Neuronal stem cell (in vitro differentiated cells): ENCODE data around the gene RAMP3.

ENCODE experiments used
- DNase-seq: peaks from one replicate; pipeline ENCODE4 v3.0.0-alpha.2; 2013; ENCODE audit warnings: low spot score
- H2AFZ ChIP-seq: one replicate; pipeline ENCODE4 v1.6.1; 2013; ENCODE audit warnings: mild to moderate bottlenecking, low read length, inconsistent platforms
- H2AK5ac ChIP-seq: 2 replicates; pipeline ENCODE4 v1.6.1; 2013; ENCODE audit warnings: low read depth, mild to moderate bottlenecking, inconsistent platforms, low read length, moderate library complexity, mixed read lengths
- H2BK120ac ChIP-seq: 2 replicates; pipeline ENCODE4 v1.6.1; 2013; ENCODE audit warnings: low read depth, mild to moderate bottlenecking, inconsistent platforms, low read length, moderate library complexity, mixed read lengths
- H2BK12ac ChIP-seq: one replicate; pipeline ENCODE4 v1.6.1; 2013; ENCODE audit warnings: low read length, inconsistent platforms
- H2BK15ac ChIP-seq: 2 replicates; pipeline ENCODE4 v1.6.1; 2013; ENCODE audit warnings: mild to moderate bottlenecking, low read length, inconsistent platforms, mixed read lengths
- H2BK5ac ChIP-seq: one replicate; pipeline ENCODE4 v1.6.1; 2013; ENCODE audit warnings: inconsistent platforms, mild to moderate bottlenecking, low read length, moderate library complexity
- H3K14ac ChIP-seq: one replicate; pipeline ENCODE4 v1.6.1; 2013; ENCODE audit warnings: low read length, inconsistent platforms
- H3K18ac ChIP-seq: 2 replicates; pipeline ENCODE4 v1.6.1; 2013; ENCODE audit warnings: low read length, inconsistent platforms
- H3K23ac ChIP-seq: 2 replicates; pipeline ENCODE4 v1.6.1; 2013; ENCODE audit warnings: low read depth, mild to moderate bottlenecking, mixed read lengths, low read length, inconsistent platforms; ENCODE audit not compliant: poor library complexity
- H3K27ac ChIP-seq: replicated peaks from 3 replicates; pipeline ENCODE4 v1.5.1; 2013; ENCODE audit warnings: low read length, inconsistent platforms
- H3K27me3 ChIP-seq, 3 experiments: 2 replicates each; pipeline ENCODE4 v1.6.1; 2013; ENCODE audit warnings: low read length in 3 of 3, mild to moderate bottlenecking in 2 of 3, inconsistent platforms in 1 of 3, low read depth in 1 of 3, mixed read lengths in 1 of 3, moderate library complexity in 1 of 3; ENCODE audit not compliant: control insufficient read depth in 3 of 3, insufficient read depth in 3 of 3
- H3K36me3 ChIP-seq, 2 donors: replicated peaks in 1 of 2; 2 replicates each; pipeline ENCODE4 v1.6.1; 2013; ENCODE audit warnings: low read length in 2 of 2; ENCODE audit not compliant: control insufficient read depth in 2 of 2, insufficient read depth in 2 of 2
- H3K4ac ChIP-seq: 2 replicates; pipeline ENCODE4 v1.6.1; 2013; ENCODE audit warnings: inconsistent platforms, mild to moderate bottlenecking, low read length, moderate library complexity
- H3K4me1 ChIP-seq, 2 donors: 1 replicate in 1 of 2; 2 replicates in 1 of 2; pipeline ENCODE4 v1.6.1; 2013; ENCODE audit warnings: low read length in 2 of 2, low read depth in 1 of 2; ENCODE audit not compliant: control insufficient read depth in 2 of 2, insufficient read depth in 1 of 2
- H3K4me2 ChIP-seq: one replicate; pipeline ENCODE4 v1.6.1; 2013; ENCODE audit warnings: mild to moderate bottlenecking, low read length, inconsistent platforms; ENCODE audit not compliant: insufficient read depth, poor library complexity, severe bottlenecking
- H3K4me3 ChIP-seq, 2 donors: 2 replicates each; pipeline ENCODE4 v1.5.1; 2013; ENCODE audit warnings: low read length in 2 of 2, mild to moderate bottlenecking in 2 of 2, inconsistent platforms in 1 of 2, moderate library complexity in 1 of 2
- H3K79me1 ChIP-seq: one replicate; pipeline ENCODE4 v1.6.1; 2013; ENCODE audit warnings: low read depth, mild to moderate bottlenecking, inconsistent platforms, low read length, moderate library complexity
- H3K9ac ChIP-seq: one replicate; pipeline ENCODE4 v1.6.1; 2013; ENCODE audit warnings: mild to moderate bottlenecking, low read depth, low read length, inconsistent platforms; ENCODE audit not compliant: poor library complexity
- H3K9me3 ChIP-seq, 2 donors: replicated peaks in 1 of 2; 2 replicates each; pipeline versions ENCODE3 to v1.6.1; 2013; ENCODE audit warnings: low read length in 2 of 2, mild to moderate bottlenecking in 2 of 2, inconsistent platforms in 1 of 2, low read depth in 1 of 2, mixed read lengths in 1 of 2, moderate library complexity in 1 of 2; ENCODE audit not compliant: control insufficient read depth in 2 of 2, insufficient read depth in 1 of 2
- H4K8ac ChIP-seq: one replicate; pipeline ENCODE4 v1.6.1; 2013; ENCODE audit warnings: low read depth, mild to moderate bottlenecking, inconsistent platforms, low read length, moderate library complexity
- H4K91ac ChIP-seq: one replicate; pipeline ENCODE4 v1.6.1; 2013; ENCODE audit warnings: low read length, low read depth, mild to moderate bottlenecking, inconsistent platforms; ENCODE audit not compliant: poor library complexity
- WGBS, 2 donors: extraction: QIAGEN DNeasy Blood & Tissue Kit; methylation state at CpG; one replicate each; pipeline ENCODE4 v1.1.7; 2013; ENCODE audit warnings: missing lambda C conversion rate in 2 of 2, mixed read lengths in 1 of 2; ENCODE audit not compliant: insufficient read length in 2 of 2, insufficient replicate concordance in 1 of 2; ENCODE audit errors: extremely low coverage in 2 of 2; 5-methylcytosine and 5-hydroxymethylcytosine counted together

RAMP3 gene

DNA sequence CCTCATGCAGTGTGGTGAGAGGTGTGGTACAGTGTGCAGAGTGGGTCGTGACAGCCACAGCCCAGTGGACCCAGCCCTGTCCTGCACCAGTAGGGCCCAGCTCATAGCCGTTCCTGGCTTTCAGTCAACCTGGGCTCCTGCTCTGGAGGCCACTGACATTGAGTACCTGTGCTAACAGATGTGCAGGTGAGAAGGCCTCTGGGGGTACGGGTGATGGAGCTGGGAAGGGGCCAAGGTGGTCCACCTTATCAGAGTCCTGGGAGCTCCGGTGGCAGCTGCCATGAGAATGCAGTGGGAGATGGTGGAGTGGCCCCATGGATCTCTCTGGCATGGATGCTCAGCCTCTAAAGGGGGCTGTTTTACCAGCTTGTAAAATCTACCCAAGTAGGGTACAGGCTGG is 40.0 kb upstream of the RAMP3 start:
- no peak overlapping the region for H2BK15ac ChIP-seq
- H2AK5ac ChIP-seq = no peak overlapping the region
- H3K27me3 ChIP-seq = peaks cover 0 to 9% (median 0%) of the 10 kb centered on the region in 3 experiments

DNA sequence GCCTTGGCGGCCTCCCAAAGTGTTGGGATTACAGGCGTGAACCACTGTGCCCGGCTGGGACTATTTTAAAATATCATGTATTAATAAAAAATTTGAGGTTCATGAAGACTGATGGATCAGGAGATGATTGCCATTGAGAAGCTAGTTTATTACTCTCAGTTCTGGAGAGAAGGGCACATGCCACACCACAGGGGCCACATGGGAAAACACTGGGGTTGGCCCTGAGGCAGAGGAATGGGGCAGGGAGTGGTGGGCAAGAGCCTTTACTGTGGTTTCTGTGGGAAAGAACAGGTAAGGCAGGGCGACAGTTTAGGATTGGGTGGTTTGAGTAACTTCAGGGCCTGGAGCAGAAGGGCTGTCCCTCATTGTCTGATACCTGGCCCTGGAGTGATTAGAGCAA is 39.3 kb upstream of the RAMP3 start:
- Histone ChIP-seq H3K36me3 (no peaks in the 10 kb centered on the region), H2BK15ac (no peak overlapping the region), H4K8ac (no peak overlapping the region), H3K18ac (no peak overlapping the region), H2BK120ac (no peak overlapping the region), H2BK5ac (no peak overlapping the region), H4K91ac (no peak overlapping the region), H2BK12ac (no peak overlapping the region), H3K14ac (no peak overlapping the region), H2AFZ (no peak overlapping the region), H3K9me3 (no peaks in the 10 kb centered on the region), H3K9ac (no peak overlapping the region), H3K4me2 (no peak overlapping the region), H3K27me3 (peaks cover 0 to 9% (median 2%) of the 10 kb centered on the region in 3 experiments), H2AK5ac (no peak overlapping the region), H3K4me1 (no peaks in the 10 kb centered on the region), H3K4ac (no peak overlapping the region), H3K4me3 (no peak overlapping the region), H3K23ac (no peak overlapping the region), H3K79me1 (no peaks in the 10 kb centered on the region), H3K27ac (no peak overlapping the region)
- no CpG with 5 or more reads among the region's 4 CpGs for WGBS, 2 donors
- no peak for DNase-seq

More for the DNA sequence above, 40.0 kb upstream of the RAMP3 start:
- Histone ChIP-seq H3K14ac (no peak overlapping the region), H3K27ac (no peak overlapping the region), H2AFZ (no peak overlapping the region), H4K91ac (no peak overlapping the region), H3K36me3 (no peaks in the 10 kb centered on the region), H3K4me1 (no peaks in the 10 kb centered on the region), H3K18ac (no peak overlapping the region), H3K23ac (no peak overlapping the region), H2BK12ac (no peak overlapping the region), H3K4me2 (no peak overlapping the region), H3K4ac (no peak overlapping the region), H4K8ac (no peak overlapping the region), H3K4me3 (no peak overlapping the region), H2BK120ac (no peak overlapping the region), H3K9ac (no peak overlapping the region), H2BK5ac (no peak overlapping the region), H3K79me1 (no peaks in the 10 kb centered on the region), H3K9me3 (no peaks in the 10 kb centered on the region)
- DNase-seq = no peak
- WGBS, 2 donors = no CpG with 5 or more reads among the region's 4 CpGs

DNA sequence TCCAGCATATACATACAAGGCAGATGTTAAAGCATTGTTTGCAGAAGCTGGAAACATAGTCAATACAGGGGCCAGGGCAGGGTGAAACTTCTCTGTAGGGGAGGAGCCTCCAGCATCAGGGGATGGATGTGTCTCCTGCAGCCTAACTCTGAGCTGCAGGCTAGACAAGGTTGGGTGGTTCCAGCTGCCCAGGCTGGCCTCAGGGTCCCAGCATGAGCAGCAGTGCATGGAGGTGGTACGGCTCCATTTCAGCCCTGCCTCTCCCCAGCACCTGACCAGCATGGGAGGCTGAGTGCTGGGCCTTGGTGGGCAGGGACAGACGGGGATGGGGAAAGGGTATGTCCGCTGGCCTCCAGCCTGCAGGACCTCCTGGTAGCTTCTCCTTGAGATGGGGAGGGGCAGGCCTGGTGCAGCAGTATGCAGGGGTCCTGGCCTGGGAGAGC is 38.7 kb upstream of the RAMP3 start:
- WGBS, 2 donors = no CpG with 5 or more reads among the region's 3 CpGs
- Histone ChIP-seq H4K91ac (no peak overlapping the region), H2BK12ac (no peak overlapping the region), H3K9me3 (no peaks in the 10 kb centered on the region), H2AFZ (no peak overlapping the region), H3K4me3 (no peak overlapping the region), H3K27me3 (peaks cover 0 to 9% (median 2%) of the 10 kb centered on the region in 3 experiments), H3K79me1 (no peaks in the 10 kb centered on the region), H2BK120ac (no peak overlapping the region), H3K14ac (no peak overlapping the region), H3K18ac (peak overlapping the region; percentile 58), H4K8ac (no peak overlapping the region), H3K9ac (peak overlapping the region; percentile 33), H3K36me3 (no peaks in the 10 kb centered on the region), H3K4me1 (peaks cover 0 to 3% of the 10 kb centered on the region in 2 donors), H3K4me2 (no peak overlapping the region), H3K23ac (peak overlapping the region; percentile 57), H2AK5ac (peak overlapping the region; percentile 32), H2BK15ac (peak overlapping the region; percentile 24), H3K4ac (no peak overlapping the region), H2BK5ac (peak overlapping the region; percentile 94), H3K27ac (no peak overlapping the region)
- DNase-seq = no peak

DNA sequence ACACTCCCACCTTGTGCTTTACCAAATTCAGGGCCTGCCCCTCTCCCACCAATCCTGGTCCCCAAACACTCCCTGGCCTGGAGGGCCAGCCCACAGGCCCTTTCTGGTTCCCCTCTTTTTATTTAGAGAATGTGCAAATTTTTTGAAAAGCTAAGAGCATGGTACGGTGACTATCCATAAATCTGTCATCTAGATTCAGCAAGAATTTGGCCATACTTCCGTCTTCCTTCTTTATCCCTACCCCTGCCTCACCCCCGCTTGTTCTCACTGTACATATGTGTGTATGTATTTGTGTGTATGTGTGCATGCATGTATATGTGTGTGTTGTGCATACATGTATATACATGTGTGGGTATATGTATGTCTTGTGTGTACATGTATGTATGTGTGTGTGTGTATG is 38.0 kb upstream of the RAMP3 start:
- Histone ChIP-seq H3K4me2 (no peak overlapping the region), H3K79me1 (no peaks in the 10 kb centered on the region), H3K14ac (no peak overlapping the region), H3K27me3 (peaks cover 0 to 9% (median 2%) of the 10 kb centered on the region in 3 experiments), H3K9ac (no peak overlapping the region), H4K8ac (no peak overlapping the region), H2BK5ac (peak overlapping the region; percentile 94), H3K4ac (no peak overlapping the region), H2BK15ac (no peak overlapping the region), H3K36me3 (no peaks in the 10 kb centered on the region), H3K4me3 (no peak overlapping the region), H3K4me1 (peaks cover 0 to 9% of the 10 kb centered on the region in 2 donors), H3K23ac (no peak overlapping the region), H3K9me3 (no peaks in the 10 kb centered on the region), H4K91ac (no peak overlapping the region), H3K27ac (no peak overlapping the region), H2BK12ac (no peak overlapping the region), H2AFZ (no peak overlapping the region), H2AK5ac (peak overlapping the region; percentile 32), H3K18ac (no peak overlapping the region), H2BK120ac (no peak overlapping the region)
- DNase-seq = no peak
- WGBS, 2 donors = no CpG with 5 or more reads among the region's 3 CpGs
